OCI-LY3 (cell line): ENCODE measurements around the gene PIK3CA.

ENCODE experiments used
- EZH2phosphoT487 ChIP-seq: fragments of 200-600 bp; shearing (Covaris generic); IDR thresholded peaks from 2 replicates; pipeline ENCODE4 v1.6.1; 2018; ENCODE audit warnings: antibody characterized with exemption, mixed run types, low read depth
- TF ChIP-seq, protein P1 (sequence below): fragments of 200-600, 300-600 bp; sonication (generic); IDR thresholded peaks from 2 replicates; pipeline ENCODE4 v1.5.1; 2014; ENCODE audit warnings: antibody characterized with exemption, low read length, low read depth

DNA sequence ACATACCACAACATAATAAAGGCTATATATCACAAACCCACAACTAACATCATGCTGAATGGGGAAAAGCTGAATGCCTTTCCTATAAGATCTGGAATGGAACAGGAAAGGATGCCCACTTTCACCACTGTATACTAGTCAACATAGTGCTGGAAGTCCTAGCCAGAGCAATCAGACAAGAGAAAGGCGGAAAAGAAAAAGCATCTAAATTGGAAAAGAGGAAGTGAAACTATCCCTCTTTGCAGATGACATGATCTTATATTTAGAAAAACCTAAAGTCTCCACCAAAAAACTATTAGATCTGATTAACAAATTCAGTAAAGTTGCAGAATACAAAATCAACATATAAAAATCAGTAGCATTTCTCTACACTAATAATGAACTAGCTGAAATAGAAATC, 14.6 kb upstream of the PIK3CA start:
- TF ChIP-seq, protein P1, sequence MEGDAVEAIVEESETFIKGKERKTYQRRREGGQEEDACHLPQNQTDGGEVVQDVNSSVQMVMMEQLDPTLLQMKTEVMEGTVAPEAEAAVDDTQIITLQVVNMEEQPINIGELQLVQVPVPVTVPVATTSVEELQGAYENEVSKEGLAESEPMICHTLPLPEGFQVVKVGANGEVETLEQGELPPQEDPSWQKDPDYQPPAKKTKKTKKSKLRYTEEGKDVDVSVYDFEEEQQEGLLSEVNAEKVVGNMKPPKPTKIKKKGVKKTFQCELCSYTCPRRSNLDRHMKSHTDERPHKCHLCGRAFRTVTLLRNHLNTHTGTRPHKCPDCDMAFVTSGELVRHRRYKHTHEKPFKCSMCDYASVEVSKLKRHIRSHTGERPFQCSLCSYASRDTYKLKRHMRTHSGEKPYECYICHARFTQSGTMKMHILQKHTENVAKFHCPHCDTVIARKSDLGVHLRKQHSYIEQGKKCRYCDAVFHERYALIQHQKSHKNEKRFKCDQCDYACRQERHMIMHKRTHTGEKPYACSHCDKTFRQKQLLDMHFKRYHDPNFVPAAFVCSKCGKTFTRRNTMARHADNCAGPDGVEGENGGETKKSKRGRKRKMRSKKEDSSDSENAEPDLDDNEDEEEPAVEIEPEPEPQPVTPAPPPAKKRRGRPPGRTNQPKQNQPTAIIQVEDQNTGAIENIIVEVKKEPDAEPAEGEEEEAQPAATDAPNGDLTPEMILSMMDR: no peak
- TF ChIP-seq EZH2phosphoT487: no peak
